GM18909 (cell line): ENCODE data around the gene IKZF3.
A peak's percentile ranks its signal among the peaks of the same experiment; 100 is the strongest.
"Not testable (repeated sequence)": the region's sequence is repeated elsewhere in the genome, so short reads cannot be mapped to it uniquely, and the experiment has no call there.

ENCODE experiments used
- ATAC-seq: cut with Tn5 transposase; IDR thresholded peaks from one replicate; pipeline ENCODE4 v1.9.1; 2021; ENCODE audit warnings: mild to moderate bottlenecking; ENCODE audit not compliant: unreplicated experiment, poor library complexity

Gene IKZF3

DNA sequence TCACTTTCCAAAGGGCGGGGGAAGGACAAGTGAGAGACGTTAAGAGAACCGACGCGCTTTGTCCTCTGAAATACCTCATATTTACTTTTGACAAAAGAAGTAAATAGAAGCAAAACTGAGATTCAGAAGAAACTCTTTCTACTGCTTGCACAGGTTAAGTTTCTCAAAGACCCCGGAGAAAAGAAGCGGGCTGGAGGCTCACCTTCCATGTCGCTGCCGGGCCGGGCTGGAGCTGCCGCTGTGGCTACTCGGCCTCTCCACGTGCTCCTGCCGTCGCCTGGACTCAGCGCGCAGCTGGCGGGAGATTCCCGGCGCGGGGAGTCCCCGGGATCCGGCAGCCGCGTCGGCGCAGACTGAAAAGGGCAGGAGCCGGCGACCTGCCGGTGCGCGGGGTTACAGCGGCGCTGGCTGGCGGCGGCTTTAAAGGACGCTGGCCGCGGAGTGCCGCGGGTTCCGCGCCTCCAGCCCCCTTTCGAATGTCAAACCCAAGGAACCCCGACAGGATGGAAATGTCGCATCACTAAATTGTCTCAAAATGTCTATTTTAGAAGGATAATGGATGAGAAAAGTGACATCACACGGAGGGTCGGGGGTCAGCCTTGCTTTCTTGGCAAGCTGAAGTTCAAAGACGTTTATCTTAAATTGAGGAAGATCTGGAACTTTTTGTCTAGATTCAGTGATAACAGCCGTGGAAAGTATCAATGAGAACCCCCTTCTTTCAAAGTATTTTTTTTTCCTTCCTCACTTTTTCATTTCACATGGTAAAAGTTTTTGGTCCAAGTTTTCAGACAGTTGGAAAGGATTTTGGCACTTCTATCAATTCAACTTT, at the start of gene IKZF3:
Gene IKZF3, minus strand, starts transcription at position 395 of the 829 bp plus-strand sequence. Its CDS starts 186 bp downstream, at position 209.
- ATAC-seq: peak; percentile 44

DNA sequence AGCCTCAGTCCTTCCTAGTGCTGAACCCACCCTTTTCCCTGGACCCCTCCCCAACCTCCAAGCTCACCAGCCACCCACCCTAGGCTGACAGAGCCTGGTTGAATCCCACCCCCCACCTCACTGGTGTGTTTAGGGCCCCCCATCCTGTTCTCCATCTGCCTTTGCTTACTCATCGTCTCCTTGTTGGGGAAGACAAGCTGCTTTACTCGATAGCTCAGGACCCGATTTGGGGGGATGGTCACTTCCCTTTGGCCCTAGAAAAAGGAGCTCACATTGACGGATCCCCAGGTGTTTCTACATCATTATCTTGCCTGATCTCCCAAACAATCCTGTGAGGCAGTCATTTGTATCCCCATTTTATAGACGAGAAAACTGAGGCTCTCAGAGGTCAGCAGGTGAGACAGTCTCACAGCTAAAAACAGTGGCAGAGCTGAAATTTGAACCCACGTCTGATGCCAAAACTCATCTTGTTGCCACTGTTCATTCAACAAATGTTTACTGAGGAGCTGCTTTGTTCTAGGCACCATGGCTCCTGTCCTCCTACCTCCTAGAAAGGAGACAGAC, 44.8 kb upstream of the IKZF3 start:
- ATAC-seq: no peak

DNA sequence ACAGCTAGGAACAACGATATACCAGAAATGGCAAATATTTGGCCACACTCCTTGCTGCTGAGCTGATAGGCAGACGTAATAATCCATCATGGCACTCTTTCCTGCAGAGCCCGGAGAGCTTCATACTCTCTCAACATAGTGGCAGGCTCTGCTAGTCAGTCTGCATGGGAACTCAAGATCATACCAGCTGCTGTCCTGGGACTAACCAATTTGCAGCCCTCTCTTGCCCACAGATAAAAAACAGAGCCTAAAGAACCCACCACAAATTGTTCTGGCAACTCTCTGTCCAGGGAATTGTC, 40.8 kb upstream of the IKZF3 start:
- ATAC-seq: no peak

DNA sequence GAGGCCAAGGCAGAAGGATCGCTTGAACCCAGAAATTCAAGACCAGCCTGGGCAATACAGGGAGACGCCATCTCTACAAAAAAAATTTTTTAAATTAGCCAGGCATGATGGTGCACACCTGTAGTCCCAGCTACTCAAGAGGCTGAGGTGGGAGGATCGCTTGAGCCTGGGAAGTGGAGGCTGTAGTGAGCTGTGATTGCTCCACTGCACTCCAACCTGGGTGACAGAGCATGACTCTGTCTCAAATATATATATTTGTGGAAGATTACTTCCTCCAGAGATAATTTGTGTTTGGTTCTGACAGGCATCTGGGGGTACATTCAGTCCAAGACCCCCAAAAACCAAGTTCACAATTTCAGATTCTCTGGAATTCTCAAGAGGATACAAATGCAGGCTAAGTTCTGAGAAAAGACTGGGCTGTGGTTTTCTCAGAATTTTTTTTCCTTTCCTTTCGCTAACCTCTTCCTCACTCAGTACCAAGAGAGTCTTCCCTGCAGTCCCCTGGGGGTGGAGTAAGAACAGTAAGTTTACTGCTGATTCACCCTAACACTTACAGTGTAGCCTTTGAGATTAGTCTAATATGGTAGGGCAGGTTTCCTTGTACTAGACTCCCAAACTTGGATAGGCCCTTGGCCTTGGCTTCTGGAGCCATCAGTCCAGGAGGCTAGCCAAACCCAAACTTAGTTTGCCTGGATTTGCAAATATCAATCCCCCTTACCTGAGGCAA, 39.2 kb upstream of the IKZF3 start:
- ATAC-seq: no peak

DNA sequence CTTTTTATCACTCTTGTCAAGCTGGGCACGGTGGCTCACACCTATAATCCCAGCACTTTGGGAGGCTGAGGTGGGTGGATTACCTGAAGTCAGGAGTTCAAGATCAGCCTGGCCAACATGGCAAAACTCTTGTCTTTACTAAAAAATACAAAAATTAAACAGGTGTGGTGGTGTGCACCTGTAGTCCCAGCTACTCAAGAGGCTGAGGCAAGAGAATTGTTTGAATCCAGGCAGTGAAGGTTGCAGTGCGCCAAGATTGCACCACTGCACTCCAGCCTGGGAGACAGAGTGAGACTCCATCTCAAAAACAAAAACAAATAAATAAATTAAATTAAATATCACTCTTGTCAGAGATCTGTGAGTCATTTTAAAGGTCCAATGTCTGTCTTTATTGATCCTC, 37.9 kb upstream of the IKZF3 start:
- not testable (repeated sequence) for ATAC-seq

DNA sequence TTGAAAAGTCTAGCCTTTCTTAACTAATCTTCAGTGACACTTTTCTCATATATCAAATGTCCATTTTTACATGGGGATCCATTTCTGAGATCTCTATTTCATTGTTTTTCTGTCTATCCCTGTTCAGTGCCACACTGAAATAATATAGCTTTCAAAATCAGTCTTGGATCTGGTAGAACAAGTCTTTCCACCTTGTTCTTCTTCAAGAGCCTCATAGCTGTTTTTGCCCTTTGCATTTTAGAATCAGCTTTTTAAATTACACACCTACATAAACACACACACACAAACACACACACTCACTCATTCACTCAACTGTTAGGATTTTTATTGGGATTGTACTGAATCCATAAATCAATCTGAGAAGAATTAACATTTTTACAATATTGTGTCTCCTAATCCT, 35.1 kb upstream of the IKZF3 start:
- ATAC-seq: no peak

DNA sequence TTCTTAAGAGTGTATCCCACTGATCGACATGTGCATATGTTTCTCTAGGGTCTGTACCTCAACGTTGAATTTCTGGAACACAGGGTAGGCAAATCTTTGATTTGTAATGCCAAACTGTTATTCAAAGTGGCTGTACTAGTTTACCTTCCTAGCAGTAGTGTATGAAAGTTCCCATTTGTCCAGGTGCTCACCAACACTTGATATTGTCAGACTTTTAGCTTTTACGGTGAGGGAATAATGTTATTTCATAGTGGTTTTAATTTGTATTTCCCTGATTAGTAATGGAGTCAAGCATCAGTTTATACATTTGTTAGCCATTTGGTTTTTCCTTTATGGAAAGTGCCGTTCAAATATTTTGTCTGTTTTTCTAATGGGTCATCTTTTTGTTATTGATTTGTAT, 34.0 kb upstream of the IKZF3 start:
- ATAC-seq: no peak

DNA sequence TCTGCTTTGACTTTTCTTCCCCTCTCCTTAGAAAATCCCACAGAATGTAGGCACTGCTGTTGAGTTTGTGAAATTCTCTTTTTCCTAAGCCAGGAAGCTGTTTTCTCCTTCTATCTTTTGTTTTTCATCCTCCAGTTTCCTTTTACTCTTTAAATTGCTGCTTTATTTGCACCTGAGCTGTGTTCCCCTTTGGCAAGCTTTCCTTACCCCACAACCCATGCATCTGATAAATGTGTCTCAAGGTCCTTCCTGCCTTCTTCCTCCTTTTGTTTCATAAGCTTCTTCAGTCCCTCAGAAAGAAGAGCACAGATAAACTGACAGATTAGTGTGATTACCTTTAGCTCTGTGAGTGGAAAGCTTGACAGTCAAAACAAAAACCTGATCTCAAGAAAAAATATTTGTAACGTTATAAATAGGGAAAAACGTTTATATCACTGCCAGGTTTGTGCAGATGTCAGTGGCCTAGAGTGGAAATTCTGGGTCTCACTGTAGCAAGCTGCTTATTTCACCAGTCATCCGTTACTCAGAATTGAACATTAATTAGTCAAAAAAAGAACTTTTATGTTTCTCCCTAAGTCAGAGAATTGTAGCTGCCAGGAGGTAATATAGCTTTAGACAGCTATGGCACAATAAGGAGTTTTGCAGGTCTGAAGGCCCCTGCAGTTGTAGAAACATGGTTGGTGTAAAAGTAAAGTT, 30.7 kb upstream of the IKZF3 start:
- ATAC-seq: no peak

DNA sequence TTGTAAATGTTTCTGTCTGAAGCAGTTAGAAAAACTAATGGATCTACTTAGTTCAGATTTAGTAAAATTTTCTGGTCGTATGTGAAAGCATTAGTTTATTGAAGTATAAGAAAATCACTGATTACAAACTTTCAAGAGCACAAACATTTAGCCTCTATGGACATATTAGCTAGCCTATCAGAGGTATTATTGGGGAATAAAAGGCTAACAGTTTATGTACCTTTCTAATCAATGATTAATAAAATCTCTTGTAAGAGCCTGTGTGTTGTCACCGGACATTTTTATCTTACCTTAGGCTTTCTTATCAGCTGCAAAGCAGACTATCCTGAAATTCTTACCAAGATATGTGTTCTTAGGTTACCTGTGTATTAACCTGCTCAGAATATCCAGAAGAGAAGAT, 25.1 kb upstream of the IKZF3 start:
- ATAC-seq: no peak

DNA sequence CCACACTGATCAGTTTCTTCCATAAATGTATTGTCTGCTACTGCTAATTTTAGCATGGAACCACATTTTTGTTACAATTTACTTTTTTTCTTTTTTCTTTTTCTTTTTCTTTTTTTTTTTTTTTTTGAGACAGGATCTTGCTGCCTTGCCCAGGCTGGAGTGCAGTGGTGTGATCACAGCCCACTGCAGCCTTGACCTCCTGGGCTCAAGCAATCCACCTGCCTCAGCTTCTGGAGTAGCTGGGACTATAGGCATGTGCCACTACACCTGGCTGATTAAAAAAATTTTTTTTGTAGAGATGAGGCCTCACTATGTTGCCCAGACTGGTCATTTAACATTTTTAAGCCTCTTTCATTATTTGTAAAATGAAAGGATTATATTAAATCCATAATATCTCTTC, 23.0 kb upstream of the IKZF3 start:
- ATAC-seq: no peak

DNA sequence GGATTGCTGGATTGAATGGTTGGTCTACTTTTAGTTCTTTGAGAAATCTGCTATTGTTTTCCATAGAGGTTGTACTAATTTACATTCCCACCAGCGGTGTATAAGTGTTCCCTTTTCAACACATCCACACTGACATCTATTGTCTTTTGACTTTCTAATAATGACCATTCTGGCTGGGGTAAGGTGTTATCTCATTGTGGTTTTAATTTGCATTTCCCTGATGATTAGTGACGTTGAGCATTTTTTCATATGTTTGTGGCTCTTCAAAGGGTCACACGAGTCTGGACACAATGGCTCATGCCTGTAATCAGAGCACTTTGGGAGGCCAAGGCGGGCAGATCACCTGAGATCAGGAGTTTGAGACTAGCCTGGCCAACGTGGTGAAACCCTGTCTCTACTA, 22.0 kb upstream of the IKZF3 start:
- ATAC-seq: not testable (repeated sequence)

DNA sequence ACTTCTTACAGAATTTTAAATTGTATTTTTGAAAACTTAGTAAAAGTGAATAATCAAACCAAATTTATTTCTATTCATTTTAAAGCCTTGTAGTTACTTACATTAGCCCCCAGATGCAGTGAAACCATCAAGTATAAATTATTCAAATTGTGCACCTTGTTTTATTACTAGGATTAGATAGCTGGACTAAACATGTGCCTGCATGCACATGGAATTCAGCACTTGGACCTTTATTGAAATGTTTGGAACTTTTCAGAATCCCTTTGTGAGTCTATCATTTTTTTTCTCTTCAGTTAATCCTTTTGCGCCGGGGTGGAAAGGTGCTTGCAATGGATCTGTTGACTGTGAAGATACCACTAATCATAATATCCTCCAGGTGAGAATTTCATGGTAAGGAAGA, 8.6 kb upstream of the IKZF3 start:
- no peak for ATAC-seq

DNA sequence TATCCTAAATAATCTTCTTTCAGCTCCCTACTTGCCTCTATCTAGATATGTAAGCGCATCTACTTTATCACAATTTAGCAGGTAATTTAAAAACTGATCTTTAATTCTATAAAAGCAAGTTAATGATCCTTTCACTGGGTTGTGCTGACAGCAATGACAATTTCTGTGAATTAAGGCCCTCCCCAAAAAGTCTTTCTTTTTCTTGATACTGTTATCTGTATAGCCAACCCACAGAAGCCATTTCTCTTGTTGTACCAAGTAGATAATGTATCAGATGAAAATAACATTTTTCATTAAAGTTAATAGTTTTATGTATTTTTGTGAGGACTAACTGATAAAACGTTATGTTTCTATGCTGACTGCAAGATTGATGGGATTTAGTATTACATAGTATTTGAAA, 7.7 kb upstream of the IKZF3 start:
- ATAC-seq: no peak

DNA sequence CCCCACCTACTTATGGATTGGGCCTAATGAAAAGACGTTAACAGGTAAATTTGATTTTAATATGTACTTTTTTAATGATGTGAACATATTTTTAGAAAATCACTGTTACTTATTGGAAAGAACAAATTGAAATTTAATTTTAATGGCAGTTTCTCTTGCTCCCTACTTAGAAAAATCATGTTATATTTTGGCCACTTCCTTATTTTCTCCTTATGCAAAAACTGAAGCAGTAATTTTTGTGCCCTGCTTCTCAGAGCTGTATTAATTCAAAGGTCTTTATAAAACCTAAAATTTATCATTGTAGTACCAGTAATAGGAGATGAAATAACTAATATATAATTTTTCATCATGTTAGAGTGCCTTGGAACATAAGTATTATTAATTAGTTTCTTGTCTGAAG, 6.7 kb upstream of the IKZF3 start:
- no peak for ATAC-seq

DNA sequence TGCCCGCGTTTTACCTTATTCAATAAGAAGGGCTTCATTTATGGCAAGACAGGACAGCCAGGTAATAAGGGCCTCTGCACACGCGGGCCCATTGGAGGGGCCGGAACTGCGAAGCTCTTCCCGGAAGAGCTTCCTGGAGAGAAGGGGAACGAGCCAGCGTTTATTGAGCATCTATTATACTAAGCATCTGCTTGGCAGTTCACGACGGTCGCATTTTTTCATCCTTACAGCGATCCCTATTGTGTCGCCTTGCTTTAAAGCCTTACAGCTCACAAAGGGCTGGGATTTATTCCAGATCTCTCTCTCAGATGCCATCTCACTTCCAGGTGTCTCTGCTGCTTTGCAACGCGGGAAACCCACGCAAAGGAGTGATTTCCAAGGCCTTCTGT, 4.4 kb upstream of the IKZF3 start:
- ATAC-seq: no peak

DNA sequence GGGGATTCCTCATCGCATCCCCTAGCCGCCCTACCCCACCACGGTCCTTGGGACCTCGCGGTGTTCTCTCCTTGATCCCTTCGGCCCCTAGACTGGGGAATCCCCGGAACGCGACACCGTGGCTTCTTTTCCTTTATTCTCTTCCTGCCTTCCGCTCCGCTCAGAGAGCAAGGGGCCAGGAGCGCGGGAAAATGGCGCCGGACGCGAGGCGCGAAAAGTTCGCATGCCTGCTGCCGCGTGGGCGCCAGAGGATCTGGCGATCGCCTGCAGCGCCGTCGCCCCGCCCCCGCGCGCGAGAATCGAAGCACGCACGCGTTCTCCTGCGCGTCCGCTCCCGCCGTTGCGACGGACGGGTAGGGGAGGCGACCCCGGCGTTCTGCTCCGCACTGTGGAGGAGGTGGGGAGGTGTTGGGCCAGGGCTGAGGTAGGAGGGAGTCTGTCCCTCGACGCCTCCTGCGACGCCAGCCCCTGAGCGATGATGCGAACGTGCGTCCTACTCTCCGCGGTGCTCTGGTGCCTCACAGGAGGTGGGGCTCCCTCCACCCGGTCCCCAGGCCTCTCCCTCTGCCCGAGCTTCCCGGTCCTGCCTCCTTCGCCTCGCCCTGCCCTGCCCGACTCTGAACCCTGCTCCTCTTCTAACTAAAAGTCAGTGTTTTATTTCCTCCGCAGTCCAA, 3.9 kb upstream of the IKZF3 start, which contains the start of gene ZPBP2:
Gene ZPBP2, plus strand, starts transcription at position 323 of the 674 bp plus-strand sequence. Its CDS starts 153 bp downstream, at position 476.
- no peak for ATAC-seq

DNA sequence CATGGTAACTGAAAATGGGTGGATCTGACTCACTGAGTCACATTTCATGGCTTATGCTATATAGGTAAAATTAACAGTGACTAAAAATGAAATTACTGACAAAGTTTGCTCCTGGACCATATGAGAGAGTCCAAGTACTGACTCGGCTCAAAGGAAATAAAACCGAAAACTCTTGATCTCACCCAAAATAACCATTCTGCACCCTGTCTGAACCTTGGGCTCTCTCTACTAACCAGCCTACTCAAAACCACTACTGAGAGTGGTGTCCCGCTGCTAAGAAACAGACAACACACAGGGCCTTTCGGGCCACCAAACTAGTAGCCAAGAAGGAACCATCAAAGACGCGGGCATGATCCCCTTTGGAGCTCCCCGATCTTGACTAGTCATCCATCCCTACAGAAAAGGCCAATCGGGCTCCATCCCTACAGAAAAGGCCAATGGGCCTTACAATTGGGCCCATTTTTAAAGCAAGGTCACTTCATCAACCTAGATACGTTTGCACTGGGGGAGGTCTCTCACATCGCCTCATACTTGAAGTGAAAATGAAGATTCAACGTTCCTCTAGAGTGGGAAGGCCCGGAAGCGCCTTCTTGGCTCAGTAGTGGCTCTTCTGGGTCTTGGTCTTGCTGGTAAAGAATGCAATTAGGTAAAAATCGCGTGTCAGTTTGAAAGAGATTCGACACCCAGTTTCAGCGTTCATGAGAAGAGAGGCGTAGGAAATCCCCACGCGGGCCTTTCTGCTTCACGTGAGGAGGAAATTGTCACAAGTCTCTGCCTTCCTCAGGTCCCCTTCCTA, 3.2 kb upstream of the IKZF3 start:
- peak; percentile 63 for ATAC-seq

DNA sequence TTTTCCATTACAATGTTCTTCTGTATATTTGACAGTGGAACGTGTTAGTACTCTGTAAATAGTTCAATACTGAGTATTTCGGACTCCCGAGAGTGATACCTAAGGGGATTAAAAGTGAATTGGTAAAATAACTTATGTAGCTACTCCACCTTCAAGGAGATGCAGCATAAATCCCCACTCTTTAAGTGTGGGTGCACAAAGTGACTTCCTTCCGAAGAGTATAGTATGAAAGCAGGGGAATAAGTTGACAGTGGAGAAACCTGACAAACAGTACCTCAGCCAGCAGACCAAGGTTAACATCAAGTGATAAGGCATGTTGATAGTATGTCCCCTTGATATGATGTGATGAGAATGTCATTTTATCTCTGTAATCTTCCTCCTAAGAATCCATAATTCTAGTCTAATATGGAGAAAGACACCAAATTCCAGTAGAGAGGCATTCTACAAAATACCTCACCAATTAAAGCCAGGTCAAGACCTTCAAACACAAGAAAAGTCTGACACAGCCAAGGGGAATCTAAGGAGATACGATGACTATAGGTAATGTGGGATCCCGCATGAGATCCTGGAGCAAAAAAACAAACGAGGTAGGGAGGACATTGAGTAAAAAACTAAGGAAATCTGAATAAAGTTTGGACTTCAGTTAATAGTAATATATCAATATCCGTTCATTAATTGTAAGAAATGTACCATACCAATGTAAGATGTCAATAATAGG, 2.1 kb upstream of the IKZF3 start:
- no peak for ATAC-seq
